GM23338 (cell line): ENCODE data around the gene SIX5. TPM values are rescaled to one million over a fixed set of nuclear protein-coding genes. Genes with fewer than 3 reads are reported as not detected.

Source experiments
- CREB1 ChIP-seq: fragments of 250-450 bp; sonication (Bioruptor Pico); IDR thresholded peaks from 2 replicates; pipeline ENCODE4 v1.5.0; 2020; ENCODE audit warnings: low read depth, mild to moderate bottlenecking, moderate library complexity
- EZH2 ChIP-seq: fragments of 200-600 bp; sonication (generic); IDR thresholded peaks from one replicate; pipeline ENCODE4 v1.8.0; 2017; ENCODE audit warnings: antibody characterized with exemption, mild to moderate bottlenecking, low read depth; ENCODE audit not compliant: unreplicated experiment
- JUNB ChIP-seq: IDR thresholded peaks from one replicate; pipeline ENCODE4 v1.6.1; 2016; ENCODE audit warnings: antibody characterized with exemption; ENCODE audit not compliant: unreplicated experiment
- ZNF331 ChIP-seq: fragments of 250-450 bp; sonication (Bioruptor Pico); IDR thresholded peaks from 2 replicates; pipeline ENCODE4 v1.5.0; 2020; ENCODE audit warnings: low read depth, mild to moderate bottlenecking, moderate library complexity
- polyA plus RNA-seq: library from polyadenylated mRNA; unstranded; fragments of >200 nt; fragmentation: Nextera tagmentation; extraction: Ambion mirVana; gene quantifications from 2 replicates; pipeline ENCODE4 v1.2.1, GENCODE V29; 2016
- total RNA-seq: library from RNA; depleted of rRNA; stranded (reverse); fragments of >200 nt; shearing (Covaris generic); gene quantifications from 2 replicates; pipeline ENCODE4 v1.2.3, GENCODE V29; 2014
- TF ChIP-seq, protein P1 (sequence below): fragments of 250-450 bp; sonication (Bioruptor Pico); IDR thresholded peaks from 2 replicates; pipeline ENCODE4 v1.5.0; 2020; ENCODE audit warnings: mild to moderate bottlenecking, moderate library complexity
- TF ChIP-seq, protein P2 (sequence below), 2 experiments: fragments of 200-600 bp in 1 of 2; sonication (generic) in 1 of 2; conservative IDR thresholded peaks; 2 replicates each; pipeline versions ENCODE4 v1.5.1 to v1.6.1; 2016 to 2017; ENCODE audit warnings: antibody characterized with exemption in 2 of 2, low read depth in 2 of 2, mild to moderate bottlenecking in 2 of 2, moderate library complexity in 1 of 2
- TF ChIP-seq, protein P3 (sequence below): IDR thresholded peaks from 2 replicates; pipeline ENCODE4 v1.6.1; 2016; ENCODE audit warnings: antibody characterized with exemption

The SIX5 gene
- total and polyA plus RNA-seq, 2 experiments from 2014 or later: 10.1 to 22.6 TPM

DNA sequence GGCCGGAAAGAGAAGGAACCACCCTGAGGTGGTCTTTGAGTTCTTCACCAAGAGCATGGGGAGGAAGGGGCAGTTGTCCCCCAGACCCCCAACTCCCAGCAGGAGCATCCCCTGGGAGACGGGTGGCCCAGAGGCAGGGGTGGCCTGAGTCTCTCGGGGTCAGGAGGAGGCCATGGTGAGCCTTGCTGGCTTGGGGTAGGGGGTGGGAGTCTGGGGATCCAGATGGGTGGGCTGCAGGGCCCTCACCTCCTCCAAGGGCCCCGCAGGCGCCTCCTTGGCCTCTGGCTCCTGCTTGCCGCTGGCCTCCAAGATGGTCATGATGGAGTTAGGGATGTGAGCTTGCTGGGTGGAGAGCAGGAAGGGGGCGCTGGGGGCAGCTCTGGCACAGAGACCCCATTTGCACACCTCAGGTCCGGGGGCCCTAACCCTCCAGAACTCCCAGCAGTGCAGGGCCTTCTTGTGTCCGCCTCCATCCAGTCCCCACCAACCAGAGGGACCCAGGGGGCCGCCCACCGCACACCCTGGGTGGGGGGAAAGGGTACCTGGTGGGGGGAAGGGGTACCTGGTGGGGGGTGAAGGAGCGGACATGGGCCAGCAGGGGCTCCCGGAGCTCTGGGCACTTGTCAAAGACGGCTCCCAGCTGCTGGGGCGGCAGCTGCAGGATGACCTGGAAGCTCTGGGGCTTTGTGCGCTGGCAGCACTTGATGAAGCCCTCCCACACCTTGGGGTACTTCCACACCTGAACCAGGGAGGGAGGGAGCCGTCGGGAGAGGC lies 47.4 kb upstream of the SIX5 start (continued):
- TF ChIP-seq, protein P1, sequence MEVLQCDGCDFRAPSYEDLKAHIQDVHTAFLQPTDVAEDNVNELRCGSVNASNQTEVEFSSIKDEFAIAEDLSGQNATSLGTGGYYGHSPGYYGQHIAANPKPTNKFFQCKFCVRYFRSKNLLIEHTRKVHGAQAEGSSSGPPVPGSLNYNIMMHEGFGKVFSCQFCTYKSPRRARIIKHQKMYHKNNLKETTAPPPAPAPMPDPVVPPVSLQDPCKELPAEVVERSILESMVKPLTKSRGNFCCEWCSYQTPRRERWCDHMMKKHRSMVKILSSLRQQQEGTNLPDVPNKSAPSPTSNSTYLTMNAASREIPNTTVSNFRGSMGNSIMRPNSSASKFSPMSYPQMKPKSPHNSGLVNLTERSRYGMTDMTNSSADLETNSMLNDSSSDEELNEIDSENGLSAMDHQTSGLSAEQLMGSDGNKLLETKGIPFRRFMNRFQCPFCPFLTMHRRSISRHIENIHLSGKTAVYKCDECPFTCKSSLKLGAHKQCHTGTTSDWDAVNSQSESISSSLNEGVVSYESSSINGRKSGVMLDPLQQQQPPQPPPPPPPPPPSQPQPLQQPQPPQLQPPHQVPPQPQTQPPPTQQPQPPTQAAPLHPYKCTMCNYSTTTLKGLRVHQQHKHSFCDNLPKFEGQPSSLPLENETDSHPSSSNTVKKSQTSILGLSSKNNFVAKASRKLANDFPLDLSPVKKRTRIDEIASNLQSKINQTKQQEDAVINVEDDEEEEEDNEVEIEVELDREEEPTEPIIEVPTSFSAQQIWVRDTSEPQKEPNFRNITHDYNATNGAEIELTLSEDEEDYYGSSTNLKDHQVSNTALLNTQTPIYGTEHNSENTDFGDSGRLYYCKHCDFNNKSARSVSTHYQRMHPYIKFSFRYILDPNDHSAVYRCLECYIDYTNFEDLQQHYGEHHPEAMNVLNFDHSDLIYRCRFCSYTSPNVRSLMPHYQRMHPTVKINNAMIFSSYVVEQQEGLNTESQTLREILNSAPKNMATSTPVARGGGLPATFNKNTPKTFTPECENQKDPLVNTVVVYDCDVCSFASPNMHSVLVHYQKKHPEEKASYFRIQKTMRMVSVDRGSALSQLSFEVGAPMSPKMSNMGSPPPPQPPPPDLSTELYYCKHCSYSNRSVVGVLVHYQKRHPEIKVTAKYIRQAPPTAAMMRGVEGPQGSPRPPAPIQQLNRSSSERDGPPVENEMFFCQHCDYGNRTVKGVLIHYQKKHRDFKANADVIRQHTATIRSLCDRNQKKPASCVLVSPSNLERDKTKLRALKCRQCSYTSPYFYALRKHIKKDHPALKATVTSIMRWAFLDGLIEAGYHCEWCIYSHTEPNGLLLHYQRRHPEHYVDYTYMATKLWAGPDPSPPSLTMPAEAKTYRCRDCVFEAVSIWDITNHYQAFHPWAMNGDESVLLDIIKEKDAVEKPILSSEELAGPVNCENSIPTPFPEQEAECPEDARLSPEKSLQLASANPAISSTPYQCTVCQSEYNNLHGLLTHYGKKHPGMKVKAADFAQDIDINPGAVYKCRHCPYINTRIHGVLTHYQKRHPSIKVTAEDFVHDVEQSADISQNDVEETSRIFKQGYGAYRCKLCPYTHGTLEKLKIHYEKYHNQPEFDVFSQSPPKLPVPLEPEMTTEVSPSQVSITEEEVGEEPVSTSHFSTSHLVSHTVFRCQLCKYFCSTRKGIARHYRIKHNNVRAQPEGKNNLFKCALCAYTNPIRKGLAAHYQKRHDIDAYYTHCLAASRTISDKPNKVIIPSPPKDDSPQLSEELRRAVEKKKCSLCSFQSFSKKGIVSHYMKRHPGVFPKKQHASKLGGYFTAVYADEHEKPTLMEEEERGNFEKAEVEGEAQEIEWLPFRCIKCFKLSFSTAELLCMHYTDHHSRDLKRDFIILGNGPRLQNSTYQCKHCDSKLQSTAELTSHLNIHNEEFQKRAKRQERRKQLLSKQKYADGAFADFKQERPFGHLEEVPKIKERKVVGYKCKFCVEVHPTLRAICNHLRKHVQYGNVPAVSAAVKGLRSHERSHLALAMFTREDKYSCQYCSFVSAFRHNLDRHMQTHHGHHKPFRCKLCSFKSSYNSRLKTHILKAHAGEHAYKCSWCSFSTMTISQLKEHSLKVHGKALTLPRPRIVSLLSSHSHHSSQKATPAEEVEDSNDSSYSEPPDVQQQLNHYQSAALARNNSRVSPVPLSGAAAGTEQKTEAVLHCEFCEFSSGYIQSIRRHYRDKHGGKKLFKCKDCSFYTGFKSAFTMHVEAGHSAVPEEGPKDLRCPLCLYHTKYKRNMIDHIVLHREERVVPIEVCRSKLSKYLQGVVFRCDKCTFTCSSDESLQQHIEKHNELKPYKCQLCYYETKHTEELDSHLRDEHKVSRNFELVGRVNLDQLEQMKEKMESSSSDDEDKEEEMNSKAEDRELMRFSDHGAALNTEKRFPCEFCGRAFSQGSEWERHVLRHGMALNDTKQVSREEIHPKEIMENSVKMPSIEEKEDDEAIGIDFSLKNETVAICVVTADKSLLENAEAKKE (CRISPR knock-in tag): no peak
- TF ChIP-seq JUNB (no peak), ZNF331 (CRISPR knock-in tag) (no peak), CREB1 (no peak), EZH2 (no peak)
- TF ChIP-seq, protein P2, sequence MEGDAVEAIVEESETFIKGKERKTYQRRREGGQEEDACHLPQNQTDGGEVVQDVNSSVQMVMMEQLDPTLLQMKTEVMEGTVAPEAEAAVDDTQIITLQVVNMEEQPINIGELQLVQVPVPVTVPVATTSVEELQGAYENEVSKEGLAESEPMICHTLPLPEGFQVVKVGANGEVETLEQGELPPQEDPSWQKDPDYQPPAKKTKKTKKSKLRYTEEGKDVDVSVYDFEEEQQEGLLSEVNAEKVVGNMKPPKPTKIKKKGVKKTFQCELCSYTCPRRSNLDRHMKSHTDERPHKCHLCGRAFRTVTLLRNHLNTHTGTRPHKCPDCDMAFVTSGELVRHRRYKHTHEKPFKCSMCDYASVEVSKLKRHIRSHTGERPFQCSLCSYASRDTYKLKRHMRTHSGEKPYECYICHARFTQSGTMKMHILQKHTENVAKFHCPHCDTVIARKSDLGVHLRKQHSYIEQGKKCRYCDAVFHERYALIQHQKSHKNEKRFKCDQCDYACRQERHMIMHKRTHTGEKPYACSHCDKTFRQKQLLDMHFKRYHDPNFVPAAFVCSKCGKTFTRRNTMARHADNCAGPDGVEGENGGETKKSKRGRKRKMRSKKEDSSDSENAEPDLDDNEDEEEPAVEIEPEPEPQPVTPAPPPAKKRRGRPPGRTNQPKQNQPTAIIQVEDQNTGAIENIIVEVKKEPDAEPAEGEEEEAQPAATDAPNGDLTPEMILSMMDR (conservative IDR thresholded peaks at IDR 0.05; ENCODE audit: low read depth in 2 of 2): no peak
- TF ChIP-seq, protein P3, sequence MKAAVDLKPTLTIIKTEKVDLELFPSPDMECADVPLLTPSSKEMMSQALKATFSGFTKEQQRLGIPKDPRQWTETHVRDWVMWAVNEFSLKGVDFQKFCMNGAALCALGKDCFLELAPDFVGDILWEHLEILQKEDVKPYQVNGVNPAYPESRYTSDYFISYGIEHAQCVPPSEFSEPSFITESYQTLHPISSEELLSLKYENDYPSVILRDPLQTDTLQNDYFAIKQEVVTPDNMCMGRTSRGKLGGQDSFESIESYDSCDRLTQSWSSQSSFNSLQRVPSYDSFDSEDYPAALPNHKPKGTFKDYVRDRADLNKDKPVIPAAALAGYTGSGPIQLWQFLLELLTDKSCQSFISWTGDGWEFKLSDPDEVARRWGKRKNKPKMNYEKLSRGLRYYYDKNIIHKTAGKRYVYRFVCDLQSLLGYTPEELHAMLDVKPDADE: no peak
